Ovary (tissue), 9 donors: ENCODE measurements around the gene SH2D1A. TPM values are rescaled to one million over a fixed set of nuclear protein-coding genes. Genes with fewer than 3 reads are reported as not detected.

ENCODE experiments used
- DNase-seq, 5 donors: peaks; one replicate each; pipeline ENCODE4 v3.0.0-alpha.2; 2019 to 2020
- H3K27ac ChIP-seq, 2 donors: fragments of 200-600 bp; one replicate each; pipeline versions ENCODE4 v1.5.1 to v1.8.0; 2019 to 2022
- H3K27me3 ChIP-seq: fragments of 200-600 bp; one replicate; pipeline ENCODE4 v1.8.0; 2022
- H3K36me3 ChIP-seq: fragments of 200-600 bp; sonication (generic); one replicate; pipeline ENCODE4 v1.5.1; 2019
- H3K4me1 ChIP-seq: one replicate; pipeline ENCODE4 v1.8.1; 2013; ENCODE audit warnings: mild to moderate bottlenecking, moderate library complexity; ENCODE audit not compliant: insufficient read depth
- H3K4me3 ChIP-seq: fragments of 200-600 bp; sonication (generic); one replicate; pipeline ENCODE4 v1.5.1; 2017
- H3K9me3 ChIP-seq, 2 donors: fragments of 200-600 bp in 1 of 2; sonication (generic) in 1 of 2; one replicate each; pipeline versions ENCODE4 v1.5.1 to v1.8.1; 2013 to 2019; ENCODE audit warnings: mild to moderate bottlenecking in 1 of 2, moderate library complexity in 1 of 2
- CTCF ChIP-seq, 3 donors: fragments of 450-650 bp in 2 of 3; fragments of 200-600 bp in 1 of 3; IDR thresholded peaks; one replicate each; pipeline versions ENCODE4 v1.5.1 to v1.8.0; 2016 to 2022; ENCODE audit warnings: antibody characterized with exemption in 3 of 3, mild to moderate bottlenecking in 1 of 3
- EP300 ChIP-seq: sonication (generic); formaldehyde crosslinking; IDR thresholded peaks from one replicate; pipeline ENCODE4 v1.6.1; 2017; ENCODE audit warnings: antibody characterized with exemption
- POLR2A ChIP-seq: fragments of 450-650 bp; IDR thresholded peaks from one replicate; pipeline ENCODE4 v1.6.1; 2017; ENCODE audit warnings: antibody characterized with exemption, mild to moderate bottlenecking, moderate library complexity
- WGBS, 3 donors: extraction: QIAGEN DNeasy Blood & Tissue Kit in 1 of 3; methylation state at CpG; one replicate each; pipeline versions ENCODE4 v1.1.5 to v1.1.7; 2013 to 2017; 5-methylcytosine and 5-hydroxymethylcytosine counted together
- intact Hi-C, 4 donors: fragments of 100-400 bp; cut with DNase I; formaldehyde crosslinking; loops; one replicate each; pipeline versions ENCODE4 v1.11.0 to v1.15.1; 2022 to 2023
- polyA plus RNA-seq, 2 donors: library from polyadenylated mRNA; stranded (reverse); fragments of 200-250 nt in 1 of 2; fragments of 350-450 nt in 1 of 2; fragmentation: Illumina TruSeq in 1 of 2; extraction: RNeasy Lipid Tissue Mini Kit (QIAGEN cat#74804) in 1 of 2; gene quantifications; one replicate each; pipeline ENCODE4 v1.2.3, GENCODE V29; 2013 to 2014
- small RNA-seq: library from RNA; depleted of rRNA; stranded (forward); fragments of <200 nt; gene quantifications from one replicate; pipeline ENCODE3, GENCODE V24; 2016
- total RNA-seq, 7 donors: library from RNA; depleted of rRNA in 2 of 7; stranded (reverse); fragments of >200 nt in 2 of 7; fragmentation: NEBNext Ultra II Directional in 3 of 7; extraction: Animal tissue kit (Norgen Biotek cat#: 25700) in 3 of 7; gene quantifications; one replicate each; pipeline versions ENCODE4 v1.1.0 to v1.2.4, GENCODE V29; 2016 to 2023
- donor health status: DM: no; HTN: no; CAD: no; lungs with moderate emphysema.
- donor health status: DM: no; HTN: no; CAD: no.
- donor health status: Bipolar disorder and iron deficiency.
- donor health status: DM: yes; HTN: yes; CAD: no.
- donor health status: DM: no; HTN: no; CAD: no.
- donor health status: DM: yes; HTN: yes; CAD: no.

SH2D1A gene
- total and polyA plus RNA-seq, 9 donors: 0.12 to 0.88 (median 0.35) TPM; not detected in 3

- no peak for TF ChIP-seq EP300
- TF ChIP-seq CTCF (IDR thresholded peaks at IDR 0.05): no peak
- no peak for TF ChIP-seq POLR2A
- Histone ChIP-seq H3K4me3 (no peak overlapping the region), H3K4me1 (no peaks in the 10 kb centered on the region), H3K36me3 (no peaks in the 10 kb centered on the region), H3K9me3 (no peaks in the 10 kb centered on the region), H3K27me3 (no peaks in the 10 kb centered on the region), H3K27ac (no peak overlapping the region)
- intact Hi-C loops: no loop called here
- no peak for DNase-seq
- 74 to 83% (median 78%) methylated on average over 6 of the region's 6 CpGs for WGBS, 3 donors
Observed at GRCh38 chrX:124413244-124413643, 66.9 kb downstream of the SH2D1A start.

GRCh38 chrX:124414281-124414680 is 67.9 kb downstream of the SH2D1A start:
- H3K4me1 ChIP-seq: no peaks in the 10 kb centered on the region
- H3K27me3 ChIP-seq: no peaks in the 10 kb centered on the region
- no peak overlapping the region for H3K4me3 ChIP-seq
- no peaks in the 10 kb centered on the region for H3K36me3 ChIP-seq
- no peaks in the 10 kb centered on the region for H3K9me3 ChIP-seq
- TF ChIP-seq POLR2A: no peak
- TF ChIP-seq CTCF (IDR thresholded peaks at IDR 0.05): no peak
- TF ChIP-seq EP300: no peak
- no peak for DNase-seq
- WGBS, 3 donors: 57 to 66% (median 58%) methylated on average over 5 of the region's 5 CpGs
- intact Hi-C loops: no loop called here
- H3K27ac ChIP-seq: no peak overlapping the region

GRCh38 chrX:124415115-124415800 is 68.9 kb downstream of the SH2D1A start:
- no peaks in the 10 kb centered on the region for H3K9me3 ChIP-seq
- no peak overlapping the region for H3K27ac ChIP-seq
- intact Hi-C loops: no loop called here
- no peak for DNase-seq
- H3K36me3 ChIP-seq: no peaks in the 10 kb centered on the region
- TF ChIP-seq EP300 (no peak), CTCF (IDR thresholded peaks at IDR 0.05) (no peak), POLR2A (no peak)
- WGBS, 3 donors: 66 to 79% (median 77%) methylated on average over 5 of the region's 5 CpGs
- H3K27me3 ChIP-seq: no peaks in the 10 kb centered on the region
- no peaks in the 10 kb centered on the region for H3K4me1 ChIP-seq
- H3K4me3 ChIP-seq: no peak overlapping the region

- Histone ChIP-seq H3K4me3 (no peak overlapping the region), H3K9me3 (no peaks in the 10 kb centered on the region), H3K27ac (no peak overlapping the region), H3K4me1 (no peaks in the 10 kb centered on the region), H3K27me3 (no peaks in the 10 kb centered on the region), H3K36me3 (no peaks in the 10 kb centered on the region)
- TF ChIP-seq POLR2A (no peak), CTCF (IDR thresholded peaks at IDR 0.05) (no peak), EP300 (no peak)
- DNase-seq: no peak
- WGBS, 3 donors: 74 to 76% (median 76%) methylated on average over 15 of the region's 15 CpGs
- intact Hi-C loops: no loop called here
Observed at GRCh38 chrX:124421898-124422655, 75.7 kb downstream of the SH2D1A start.

Small RNA genes lying within 50 kb of the gene (small RNA-seq; reads per million reads assigned to genes)
- gene AL022718.1: not detected

Other genes with a start within 250 kb of the SH2D1A start
- not detected for gene TEX13D, start 13.9 kb upstream of the SH2D1A start, total RNA-seq
- not detected for gene TEX13D, start 13.9 kb upstream of the SH2D1A start, polyA plus RNA-seq